Measurements from ENCODE around the gene FGF14.
"Not testable (repeated sequence)": the region's sequence is repeated elsewhere in the genome, so short reads cannot be mapped to it uniquely, and the experiment has no call there.

FGF14 gene

GRCh38 chr13:102090532-102090931, 311.3 kb downstream of the FGF14 start:
- Mint-ChIP-seq H3K27me3 (ENCODE audit: low read depth, poor library complexity) (no peaks in the 10 kb centered on the region), H3K4me3 (no peak overlapping the region), H3K9me3 (peaks cover 14% of the 10 kb centered on the region), H3K27ac (no peak overlapping the region), H3K36me3 (ENCODE audit: low read depth) (no peaks in the 10 kb centered on the region), H3K4me1 (no peaks in the 10 kb centered on the region)
- DNase-seq = no peak
- no peak for TF ChIP-seq CTCF (IDR thresholded peaks at IDR 0.05)

- TF ChIP-seq CTCF (IDR thresholded peaks at IDR 0.05) = no peak
- no peak for DNase-seq
- Mint-ChIP-seq H3K4me1 (no peaks in the 10 kb centered on the region), H3K4me3 (no peak overlapping the region), H3K27me3 (ENCODE audit: low read depth, poor library complexity) (no peaks in the 10 kb centered on the region), H3K27ac (no peak overlapping the region), H3K36me3 (ENCODE audit: low read depth) (no peaks in the 10 kb centered on the region), H3K9me3 (peaks cover 6% of the 10 kb centered on the region)
These were observed 312.1 kb downstream of the FGF14 start for GRCh38 chr13:102089722-102090121.

- no peak overlapping the region for H3K4me3 Mint-ChIP-seq
- DNase-seq = no peak
- H3K27me3 Mint-ChIP-seq (ENCODE audit: low read depth, poor library complexity) = no peaks in the 10 kb centered on the region
These were observed 312.7 kb downstream of the FGF14 start for GRCh38 chr13:102089177-102089576.

GRCh38 chr13:102073251-102073650, 328.6 kb downstream of the FGF14 start:
- no peak for TF ChIP-seq CTCF (IDR thresholded peaks at IDR 0.05)
- DNase-seq = no peak
- Mint-ChIP-seq H3K27me3 (ENCODE audit: low read depth, poor library complexity) (peaks cover 3% of the 10 kb centered on the region), H3K4me1 (peaks cover 6% of the 10 kb centered on the region), H3K9me3 (peaks cover 8% of the 10 kb centered on the region), H3K4me3 (no peak overlapping the region), H3K27ac (no peak overlapping the region), H3K36me3 (ENCODE audit: low read depth) (peaks cover 7% of the 10 kb centered on the region)

More at GRCh38 chr13:102089177-102089576, 312.7 kb downstream of the FGF14 start:
- H3K4me1 Mint-ChIP-seq = no peaks in the 10 kb centered on the region
- peaks cover 4% of the 10 kb centered on the region for H3K9me3 Mint-ChIP-seq
- no peaks in the 10 kb centered on the region for H3K36me3 Mint-ChIP-seq (ENCODE audit: low read depth)
- H3K27ac Mint-ChIP-seq = no peak overlapping the region
- peak; percentile 26 for TF ChIP-seq CTCF (IDR thresholded peaks at IDR 0.05)

GRCh38 chr13:102071711-102072110, 330.1 kb downstream of the FGF14 start:
- H3K36me3 Mint-ChIP-seq (ENCODE audit: low read depth) = peaks cover 17% of the 10 kb centered on the region
- H3K9me3 Mint-ChIP-seq = peaks cover 18% of the 10 kb centered on the region
- no peak overlapping the region for H3K27ac Mint-ChIP-seq
- H3K27me3 Mint-ChIP-seq (ENCODE audit: low read depth, poor library complexity) = peaks cover 2% of the 10 kb centered on the region
- peaks cover 6% of the 10 kb centered on the region for H3K4me1 Mint-ChIP-seq
- no peak for DNase-seq
- H3K4me3 Mint-ChIP-seq = no peak overlapping the region
- TF ChIP-seq CTCF (IDR thresholded peaks at IDR 0.05) = no peak

- Mint-ChIP-seq H3K9me3 (peaks cover 18% of the 10 kb centered on the region), H3K36me3 (ENCODE audit: low read depth) (peaks cover 17% of the 10 kb centered on the region)
- not testable (repeated sequence) for H3K4me3 Mint-ChIP-seq; H3K4me1 Mint-ChIP-seq; H3K27ac Mint-ChIP-seq; H3K27me3 Mint-ChIP-seq (ENCODE audit: low read depth, poor library complexity); DNase-seq
These were observed 333.5 kb downstream of the FGF14 start for GRCh38 chr13:102068323-102068722.
